GM23248 (cell line): ENCODE measurements around the gene DNAH8. TPM values are rescaled to one million over a fixed set of nuclear protein-coding genes. Genes with fewer than 3 reads are reported as not detected.
"Not testable (repeated sequence)": the region's sequence is repeated elsewhere in the genome, so short reads cannot be mapped to it uniquely, and the experiment has no call there.

Source experiments
- DNase-seq: peaks from one replicate; pipeline ENCODE4 v3.0.0-alpha.2; 2015
- H2AFZ ChIP-seq: fragments of 200-600 bp; sonication (generic); 2 replicates; pipeline ENCODE4 v1.6.1; 2016; ENCODE audit warnings: antibody characterized with exemption
- H3F3A ChIP-seq: fragments of 200-600 bp; sonication (generic); 2 replicates; pipeline ENCODE4 v1.6.1; 2016; ENCODE audit warnings: mild to moderate bottlenecking, antibody characterized with exemption, mixed run types; ENCODE audit not compliant: insufficient read depth
- H3K27ac ChIP-seq: fragments of 200-600 bp; sonication (generic); 2 replicates; pipeline ENCODE4 v1.5.1; 2016; ENCODE audit warnings: mild to moderate bottlenecking
- H3K27me3 ChIP-seq: fragments of 200-600 bp; sonication (generic); replicated peaks from 2 replicates; pipeline ENCODE4 v1.6.1; 2016; ENCODE audit warnings: mild to moderate bottlenecking; ENCODE audit not compliant: insufficient read depth
- H3K36me3 ChIP-seq: fragments of 200-600 bp; sonication (generic); 2 replicates; pipeline ENCODE4 v1.6.1; 2016; ENCODE audit warnings: low read depth, mild to moderate bottlenecking
- H3K4me1 ChIP-seq: fragments of 200-600 bp; sonication (generic); 2 replicates; pipeline ENCODE4 v1.6.1; 2016; ENCODE audit warnings: mild to moderate bottlenecking; ENCODE audit not compliant: insufficient read depth
- H3K4me2 ChIP-seq: fragments of 200-600 bp; sonication (generic); one replicate; pipeline ENCODE4 v1.6.1; 2016; ENCODE audit warnings: mild to moderate bottlenecking; ENCODE audit not compliant: unreplicated experiment
- H3K4me3 ChIP-seq: fragments of 200-600 bp; sonication (generic); 2 replicates; pipeline ENCODE4 v1.5.1; 2016; ENCODE audit warnings: mild to moderate bottlenecking
- H3K79me2 ChIP-seq: fragments of 200-600 bp; sonication (generic); 2 replicates; pipeline ENCODE4 v1.6.1; 2016; ENCODE audit warnings: mild to moderate bottlenecking; ENCODE audit not compliant: insufficient read depth
- H3K9ac ChIP-seq: fragments of 200-600 bp; sonication (generic); 2 replicates; pipeline ENCODE4 v1.6.1; 2016; ENCODE audit warnings: mild to moderate bottlenecking
- H3K9me2 ChIP-seq: fragments of 200-600 bp; sonication (generic); 2 replicates; pipeline ENCODE4 v1.6.1; 2016; ENCODE audit warnings: mixed run types, mild to moderate bottlenecking, moderate library complexity; ENCODE audit not compliant: insufficient read depth
- H3K9me3 ChIP-seq: fragments of 200-600 bp; sonication (generic); one replicate; pipeline ENCODE4 v1.6.1; 2017; ENCODE audit warnings: low read depth
- H4K20me1 ChIP-seq: fragments of 200-600 bp; sonication (generic); 2 replicates; pipeline ENCODE4 v1.6.0; 2016; ENCODE audit not compliant: insufficient read depth
- EZH2 ChIP-seq: fragments of 200-600 bp; sonication (generic); IDR thresholded peaks from 2 replicates; pipeline ENCODE4 v1.6.1; 2018; ENCODE audit warnings: antibody characterized with exemption, mild to moderate bottlenecking; ENCODE audit not compliant: insufficient read depth, poor library complexity, severe bottlenecking
- EZH2phosphoT487 ChIP-seq: fragments of 200-600 bp; sonication (generic); IDR thresholded peaks from 2 replicates; pipeline ENCODE4 v1.6.1; 2018; ENCODE audit warnings: antibody characterized with exemption, moderate library complexity, mild to moderate bottlenecking, low read depth; ENCODE audit not compliant: insufficient read depth
- WGBS, 2 experiments: methylation state at CpG; one replicate each; pipeline ENCODE4 v1.1.6; 2015 to 2017; ENCODE audit warnings: low lambda C conversion rate in 2 of 2, low coverage in 1 of 2; ENCODE audit errors: missing lambda C conversion rate in 2 of 2; 5-methylcytosine and 5-hydroxymethylcytosine counted together
- in situ Hi-C: fragments of 300-500 bp; cut with MboI; formaldehyde crosslinking; loops from 2 replicates; pipeline ENCODE4 v1.15.0; 2020
- polyA plus RNA-seq: library from polyadenylated mRNA; unstranded; fragments of >200 nt; fragmentation: Nextera tagmentation; extraction: Ambion mirVana; gene quantifications from 2 replicates; pipeline ENCODE4 v1.2.1, GENCODE V29; 2016
- total RNA-seq: library from RNA; depleted of rRNA; stranded (reverse); fragments of >200 nt; shearing (Covaris generic); gene quantifications from 2 replicates; pipeline ENCODE4 v1.2.3, GENCODE V29; 2014

Gene DNAH8
- total and polyA plus RNA-seq, 2 experiments from 2014 or later = not detected

- Histone ChIP-seq H4K20me1 (no peaks in the 10 kb centered on the region), H3K4me2 (no peak overlapping the region), H3K4me3 (no peak overlapping the region), H2AFZ (no peak overlapping the region), H3K9me3 (no peaks in the 10 kb centered on the region), H3F3A (no peaks in the 10 kb centered on the region), H3K9me2 (no peaks in the 10 kb centered on the region), H3K27ac (no peak overlapping the region), H3K4me1 (no peaks in the 10 kb centered on the region), H3K36me3 (no peaks in the 10 kb centered on the region), H3K27me3 (no peaks in the 10 kb centered on the region), H3K9ac (no peak overlapping the region), H3K79me2 (no peaks in the 10 kb centered on the region)
- no peak for TF ChIP-seq EZH2
- no peak for TF ChIP-seq EZH2phosphoT487
- in situ Hi-C loops = loop anchor here (10.0 kb wide), 1 partner anchor 439 kb away; no protein-coding TSS in a partner anchor
- DNase-seq = no peak
- 83 to 95% methylated on average over 1 of the region's 1 CpG for WGBS, 2 experiments
Observed at GRCh38 chr6:38865521-38866174, 150.5 kb downstream of the DNAH8 start.

- H3K27me3 ChIP-seq = no peaks in the 10 kb centered on the region
- H3K79me2 ChIP-seq = no peaks in the 10 kb centered on the region
- H3K4me3 ChIP-seq = no peak overlapping the region
- H3K27ac ChIP-seq = no peak overlapping the region
- H3K4me2 ChIP-seq = no peak overlapping the region
- no peak for TF ChIP-seq EZH2
- TF ChIP-seq EZH2phosphoT487 = no peak
- H3K9me2 ChIP-seq = no peaks in the 10 kb centered on the region
- no peaks in the 10 kb centered on the region for H3K36me3 ChIP-seq
- H2AFZ ChIP-seq = no peak overlapping the region
- no peaks in the 10 kb centered on the region for H4K20me1 ChIP-seq
- in situ Hi-C loops = loop anchor here (10.0 kb wide), 1 partner anchor 437 kb away; no protein-coding TSS in a partner anchor
- H3K9ac ChIP-seq = no peak overlapping the region
- H3K4me1 ChIP-seq = no peaks in the 10 kb centered on the region
- H3K9me3 ChIP-seq = no peaks in the 10 kb centered on the region
- DNase-seq = no peak
- H3F3A ChIP-seq = no peaks in the 10 kb centered on the region
- WGBS, 2 experiments = 48 to 55% methylated on average over 2 of the region's 2 CpGs
Observed at GRCh38 chr6:38867726-38868125, 152.6 kb downstream of the DNAH8 start.

GRCh38 chr6:38871741-38872568 lies 156.8 kb downstream of the DNAH8 start:
- WGBS, 2 experiments = 29 to 30% methylated on average over 15 of the region's 15 CpGs
- Histone ChIP-seq H3K9ac (no peak overlapping the region), H3K36me3 (no peaks in the 10 kb centered on the region), H3K4me2 (no peak overlapping the region), H3F3A (no peaks in the 10 kb centered on the region), H4K20me1 (no peaks in the 10 kb centered on the region), H3K9me2 (no peaks in the 10 kb centered on the region), H3K79me2 (no peaks in the 10 kb centered on the region), H3K27me3 (no peaks in the 10 kb centered on the region), H3K9me3 (no peaks in the 10 kb centered on the region), H3K4me3 (no peak overlapping the region), H2AFZ (no peak overlapping the region), H3K27ac (no peak overlapping the region), H3K4me1 (no peaks in the 10 kb centered on the region)
- no peak for TF ChIP-seq EZH2
- no peak for TF ChIP-seq EZH2phosphoT487
- in situ Hi-C loops = no loop called here
- peak; percentile 64 for DNase-seq

GRCh38 chr6:38873001-38873400 lies 157.9 kb downstream of the DNAH8 start:
- in situ Hi-C loops = no loop called here
- TF ChIP-seq EZH2 = no peak
- no peak for TF ChIP-seq EZH2phosphoT487
- H3K79me2 ChIP-seq = no peaks in the 10 kb centered on the region
- no peak overlapping the region for H3K4me3 ChIP-seq
- no peaks in the 10 kb centered on the region for H3K9me3 ChIP-seq
- WGBS, 2 experiments = 15 to 17% methylated on average over 6 of the region's 6 CpGs
- H3K4me1 ChIP-seq = no peaks in the 10 kb centered on the region
- H3K9me2 ChIP-seq = no peaks in the 10 kb centered on the region
- H3K27me3 ChIP-seq = no peaks in the 10 kb centered on the region
- H2AFZ ChIP-seq = no peak overlapping the region; the same call in 1 of the 2 replicates
- no peak for DNase-seq
- H3K4me2 ChIP-seq = no peak overlapping the region
- no peak overlapping the region for H3K9ac ChIP-seq
- H3K27ac ChIP-seq = no peak overlapping the region
- H3F3A ChIP-seq = no peaks in the 10 kb centered on the region
- H4K20me1 ChIP-seq = no peaks in the 10 kb centered on the region
- H3K36me3 ChIP-seq = no peaks in the 10 kb centered on the region

GRCh38 chr6:38873816-38874215 lies 158.7 kb downstream of the DNAH8 start:
- in situ Hi-C loops, H3K36me3 ChIP-seq, H3K27ac ChIP-seq, H4K20me1 ChIP-seq, H3K9me2 ChIP-seq, H3K4me2 ChIP-seq, H3K79me2 ChIP-seq, H3K27me3 ChIP-seq, DNase-seq, H3K4me1 ChIP-seq, H3K9me3 ChIP-seq, H3F3A ChIP-seq, H3K4me3 ChIP-seq, H3K9ac ChIP-seq, H2AFZ ChIP-seq: not testable (repeated sequence)
- 5 to 14% methylated on average over 1 of the region's 1 CpG for WGBS, 2 experiments
